Parathyroid adenoma (tissue), 2 donors: ENCODE results near the gene BCAP29.

Experiments
- H2AFZ ChIP-seq: fragments of 300-600 bp; sonication (generic); one replicate; pipeline ENCODE4 v1.7.0; 2017; ENCODE audit warnings: antibody characterized with exemption, mild to moderate bottlenecking
- H3K27ac ChIP-seq: fragments of 300-600 bp; sonication (generic); one replicate; pipeline ENCODE4 v1.7.0; 2017
- H3K27me3 ChIP-seq: fragments of 300-600 bp; sonication (generic); one replicate; pipeline ENCODE4 v1.7.0; 2017; ENCODE audit warnings: low read length; ENCODE audit not compliant: control insufficient read depth, insufficient read depth
- H3K36me3 ChIP-seq: fragments of 300-600 bp; sonication (generic); one replicate; pipeline ENCODE4 v1.7.0; 2017; ENCODE audit warnings: low read length; ENCODE audit not compliant: control insufficient read depth, insufficient read depth
- H3K4me1 ChIP-seq: fragments of 300-600 bp; sonication (generic); one replicate; pipeline ENCODE4 v1.7.0; 2017; ENCODE audit warnings: control low read depth
- H3K4me2 ChIP-seq: fragments of 300-600 bp; sonication (generic); one replicate; pipeline ENCODE4 v1.7.0; 2017; ENCODE audit warnings: low read length
- H3K4me3 ChIP-seq: fragments of 300-600 bp; sonication (generic); one replicate; pipeline ENCODE4 v1.7.0; 2017; ENCODE audit warnings: low read depth, low read length
- H3K79me2 ChIP-seq: fragments of 300-600 bp; sonication (generic); one replicate; pipeline ENCODE4 v1.7.0; 2017; ENCODE audit warnings: control low read depth
- H3K9ac ChIP-seq: fragments of 300-600 bp; sonication (generic); one replicate; pipeline ENCODE4 v1.7.0; 2017; ENCODE audit warnings: mild to moderate bottlenecking
- H3K9me3 ChIP-seq: fragments of 300-600 bp; sonication (generic); one replicate; pipeline ENCODE4 v1.7.0; 2017; ENCODE audit warnings: low read length; ENCODE audit not compliant: control insufficient read depth
- CTCF ChIP-seq: fragments of 300-600 bp; sonication (generic); IDR thresholded peaks from one replicate; pipeline ENCODE4 v1.7.0; 2017; ENCODE audit warnings: antibody characterized with exemption, mild to moderate bottlenecking
- donor health status: primary hyperparathyroidism.

The BCAP29 gene

GRCh38 chr7:107622429-107622828, 42.4 kb downstream of the BCAP29 start:
- Histone ChIP-seq H3K36me3 (no peaks in the 10 kb centered on the region), H3K4me2 (no peak overlapping the region), H2AFZ (no peak overlapping the region), H3K4me1 (no peaks in the 10 kb centered on the region), H3K27me3 (no peaks in the 10 kb centered on the region), H3K9ac (no peak overlapping the region), H3K4me3 (no peak overlapping the region), H3K79me2 (no peaks in the 10 kb centered on the region), H3K27ac (no peak overlapping the region), H3K9me3 (no peaks in the 10 kb centered on the region)
- TF ChIP-seq CTCF: no peak

- no peaks in the 10 kb centered on the region for H3K36me3 ChIP-seq
- no peak overlapping the region for H3K9ac ChIP-seq
- no peaks in the 10 kb centered on the region for H3K27me3 ChIP-seq
- no peaks in the 10 kb centered on the region for H3K79me2 ChIP-seq
- no peak for TF ChIP-seq CTCF
- no peak overlapping the region for H3K4me2 ChIP-seq
- no peaks in the 10 kb centered on the region for H3K4me1 ChIP-seq
- H3K4me3 ChIP-seq: no peak overlapping the region
- no peaks in the 10 kb centered on the region for H3K9me3 ChIP-seq
- no peak overlapping the region for H2AFZ ChIP-seq
- H3K27ac ChIP-seq: no peak overlapping the region
Observed at GRCh38 chr7:107622894-107623293, 42.8 kb downstream of the BCAP29 start.

- Histone ChIP-seq H3K27me3 (no peaks in the 10 kb centered on the region), H3K9me3 (no peaks in the 10 kb centered on the region), H3K36me3 (no peaks in the 10 kb centered on the region), H3K27ac (no peak overlapping the region), H3K4me3 (no peak overlapping the region), H3K4me2 (no peak overlapping the region), H2AFZ (no peak overlapping the region), H3K79me2 (no peaks in the 10 kb centered on the region), H3K4me1 (no peaks in the 10 kb centered on the region), H3K9ac (no peak overlapping the region)
- TF ChIP-seq CTCF: no peak
Observed at GRCh38 chr7:107627002-107627401, 47.0 kb downstream of the BCAP29 start.

- H2AFZ ChIP-seq: no peak overlapping the region
- no peak overlapping the region for H3K9ac ChIP-seq
- H3K4me3 ChIP-seq: no peak overlapping the region
- H3K9me3 ChIP-seq: no peaks in the 10 kb centered on the region
- no peak overlapping the region for H3K27ac ChIP-seq
- no peak for TF ChIP-seq CTCF
- H3K4me1 ChIP-seq: no peaks in the 10 kb centered on the region
- no peak overlapping the region for H3K4me2 ChIP-seq
- H3K36me3 ChIP-seq: no peaks in the 10 kb centered on the region
- no peaks in the 10 kb centered on the region for H3K27me3 ChIP-seq
- H3K79me2 ChIP-seq: no peaks in the 10 kb centered on the region
Observed at GRCh38 chr7:107628461-107629064, 48.5 kb downstream of the BCAP29 start.

- Histone ChIP-seq H3K9ac (no peak overlapping the region), H3K27me3 (no peaks in the 10 kb centered on the region), H3K27ac (no peak overlapping the region), H3K79me2 (no peaks in the 10 kb centered on the region), H2AFZ (no peak overlapping the region), H3K4me3 (no peak overlapping the region), H3K4me2 (no peak overlapping the region), H3K4me1 (no peaks in the 10 kb centered on the region), H3K36me3 (no peaks in the 10 kb centered on the region), H3K9me3 (no peaks in the 10 kb centered on the region)
- no peak for TF ChIP-seq CTCF
Observed at GRCh38 chr7:107630342-107630741, 50.3 kb downstream of the BCAP29 start.
